ENCODE results near the gene TNNI2.
"Not testable (repeated sequence)": the region's sequence is repeated elsewhere in the genome, so short reads cannot be mapped to it uniquely, and the experiment has no call there.

DNA sequence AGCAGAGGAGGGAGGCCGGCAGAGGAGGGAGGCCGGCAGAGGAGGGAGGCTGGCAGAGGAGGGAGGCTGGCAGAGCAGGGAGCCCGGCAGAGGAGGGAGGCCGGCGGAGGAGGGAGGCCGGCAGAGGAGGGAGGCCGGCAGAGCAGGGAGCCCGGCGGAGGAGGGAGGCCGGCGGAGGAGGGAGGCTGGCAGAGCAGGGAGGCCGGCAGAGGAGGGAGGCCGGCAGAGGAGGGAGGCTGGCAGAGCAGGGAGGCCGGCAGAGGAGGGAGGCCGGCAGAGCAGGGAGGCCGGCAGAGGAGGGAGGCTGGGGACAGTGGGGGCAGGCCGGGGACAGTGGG lies 35.0 kb downstream of the TNNI2 start:
- TF ChIP-seq, protein P1, sequence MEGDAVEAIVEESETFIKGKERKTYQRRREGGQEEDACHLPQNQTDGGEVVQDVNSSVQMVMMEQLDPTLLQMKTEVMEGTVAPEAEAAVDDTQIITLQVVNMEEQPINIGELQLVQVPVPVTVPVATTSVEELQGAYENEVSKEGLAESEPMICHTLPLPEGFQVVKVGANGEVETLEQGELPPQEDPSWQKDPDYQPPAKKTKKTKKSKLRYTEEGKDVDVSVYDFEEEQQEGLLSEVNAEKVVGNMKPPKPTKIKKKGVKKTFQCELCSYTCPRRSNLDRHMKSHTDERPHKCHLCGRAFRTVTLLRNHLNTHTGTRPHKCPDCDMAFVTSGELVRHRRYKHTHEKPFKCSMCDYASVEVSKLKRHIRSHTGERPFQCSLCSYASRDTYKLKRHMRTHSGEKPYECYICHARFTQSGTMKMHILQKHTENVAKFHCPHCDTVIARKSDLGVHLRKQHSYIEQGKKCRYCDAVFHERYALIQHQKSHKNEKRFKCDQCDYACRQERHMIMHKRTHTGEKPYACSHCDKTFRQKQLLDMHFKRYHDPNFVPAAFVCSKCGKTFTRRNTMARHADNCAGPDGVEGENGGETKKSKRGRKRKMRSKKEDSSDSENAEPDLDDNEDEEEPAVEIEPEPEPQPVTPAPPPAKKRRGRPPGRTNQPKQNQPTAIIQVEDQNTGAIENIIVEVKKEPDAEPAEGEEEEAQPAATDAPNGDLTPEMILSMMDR (IDR thresholded peaks at IDR 0.05) = not testable (repeated sequence)
- not testable (repeated sequence) for TF ChIP-seq POLR2A (IDR thresholded peaks at IDR 0.05)
